ENCODE data around the gene ZNF506.
"Not testable (repeated sequence)": the region's sequence is repeated elsewhere in the genome, so short reads cannot be mapped to it uniquely, and the experiment has no call there.

GRCh38 chr19:19785476-19785875, 36.1 kb downstream of the ZNF506 start:
- TF ChIP-seq, protein P1, sequence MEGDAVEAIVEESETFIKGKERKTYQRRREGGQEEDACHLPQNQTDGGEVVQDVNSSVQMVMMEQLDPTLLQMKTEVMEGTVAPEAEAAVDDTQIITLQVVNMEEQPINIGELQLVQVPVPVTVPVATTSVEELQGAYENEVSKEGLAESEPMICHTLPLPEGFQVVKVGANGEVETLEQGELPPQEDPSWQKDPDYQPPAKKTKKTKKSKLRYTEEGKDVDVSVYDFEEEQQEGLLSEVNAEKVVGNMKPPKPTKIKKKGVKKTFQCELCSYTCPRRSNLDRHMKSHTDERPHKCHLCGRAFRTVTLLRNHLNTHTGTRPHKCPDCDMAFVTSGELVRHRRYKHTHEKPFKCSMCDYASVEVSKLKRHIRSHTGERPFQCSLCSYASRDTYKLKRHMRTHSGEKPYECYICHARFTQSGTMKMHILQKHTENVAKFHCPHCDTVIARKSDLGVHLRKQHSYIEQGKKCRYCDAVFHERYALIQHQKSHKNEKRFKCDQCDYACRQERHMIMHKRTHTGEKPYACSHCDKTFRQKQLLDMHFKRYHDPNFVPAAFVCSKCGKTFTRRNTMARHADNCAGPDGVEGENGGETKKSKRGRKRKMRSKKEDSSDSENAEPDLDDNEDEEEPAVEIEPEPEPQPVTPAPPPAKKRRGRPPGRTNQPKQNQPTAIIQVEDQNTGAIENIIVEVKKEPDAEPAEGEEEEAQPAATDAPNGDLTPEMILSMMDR (IDR thresholded peaks at IDR 0.05; ENCODE audit: insufficient read depth, low read length, poor library complexity, severe bottlenecking) = not testable (repeated sequence)
- TF ChIP-seq EZH2phosphoT487 (conservative IDR thresholded peaks at IDR 0.05; ENCODE audit: low read length) = not testable (repeated sequence)

Measured in SU-DHL-6 (cell line).